HCT116 (cell line): ENCODE results near the gene MIR17HG.

Source experiments
- EZH2 ChIP-seq: fragments of 200-600 bp; sonication (generic); IDR thresholded peaks from 2 replicates; pipeline ENCODE4 v1.6.1; 2017; ENCODE audit warnings: antibody characterized with exemption, mixed run types
- TF ChIP-seq, protein P1 (sequence below), 3 experiments: fragments of 200-600 bp in 1 of 3; sonication (generic) in 1 of 3; IDR thresholded peaks in 2 of 3; conservative IDR thresholded peaks in 1 of 3; 2 replicates each; pipeline ENCODE4 v1.5.1; 2012 to 2017; ENCODE audit warnings: low read depth in 2 of 3, low read length in 2 of 3, antibody characterized with exemption in 1 of 3, borderline replicate concordance in 1 of 3, control low read depth in 1 of 3, mild to moderate bottlenecking in 1 of 3, mixed read lengths in 1 of 3, mixed run types in 1 of 3, moderate library complexity in 1 of 3; ENCODE audit not compliant: insufficient read depth in 1 of 3

DNA sequence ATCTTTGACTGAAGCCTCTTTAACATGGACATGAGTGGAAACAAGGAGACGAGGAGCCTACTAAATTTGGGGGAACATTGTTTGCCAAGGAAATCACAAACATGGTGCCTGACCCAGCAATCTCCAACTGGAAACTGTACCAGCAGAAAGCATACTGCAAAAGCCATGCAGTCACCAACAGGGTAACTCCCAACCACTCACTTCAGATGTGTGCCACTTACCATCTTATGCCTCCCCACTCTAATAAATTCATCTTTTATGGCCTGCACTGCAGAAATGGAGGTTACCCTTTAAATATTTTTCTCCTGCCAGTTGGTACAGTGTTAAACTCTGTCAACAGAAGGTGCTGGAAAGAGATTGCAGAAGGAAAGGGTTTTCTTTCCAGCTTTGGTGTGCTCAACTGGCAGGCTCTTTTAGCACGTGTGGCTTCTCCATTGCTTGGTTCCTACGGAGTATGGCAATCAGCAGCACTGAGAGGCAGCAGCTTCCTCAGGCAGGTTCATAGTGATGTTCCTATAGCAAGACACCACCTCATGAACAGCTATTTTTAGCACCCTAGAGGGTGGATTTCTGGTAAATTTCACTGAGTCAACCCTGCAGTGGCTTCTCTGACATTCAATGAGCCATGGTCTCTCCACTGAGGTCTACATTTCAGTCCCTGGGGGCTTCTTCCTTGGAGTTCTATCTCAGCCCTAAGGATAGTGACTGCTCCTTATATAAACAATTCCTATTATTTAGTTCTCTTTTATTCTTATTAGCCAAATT lies 21.4 kb downstream of the MIR17HG start:
- TF ChIP-seq, protein P1, sequence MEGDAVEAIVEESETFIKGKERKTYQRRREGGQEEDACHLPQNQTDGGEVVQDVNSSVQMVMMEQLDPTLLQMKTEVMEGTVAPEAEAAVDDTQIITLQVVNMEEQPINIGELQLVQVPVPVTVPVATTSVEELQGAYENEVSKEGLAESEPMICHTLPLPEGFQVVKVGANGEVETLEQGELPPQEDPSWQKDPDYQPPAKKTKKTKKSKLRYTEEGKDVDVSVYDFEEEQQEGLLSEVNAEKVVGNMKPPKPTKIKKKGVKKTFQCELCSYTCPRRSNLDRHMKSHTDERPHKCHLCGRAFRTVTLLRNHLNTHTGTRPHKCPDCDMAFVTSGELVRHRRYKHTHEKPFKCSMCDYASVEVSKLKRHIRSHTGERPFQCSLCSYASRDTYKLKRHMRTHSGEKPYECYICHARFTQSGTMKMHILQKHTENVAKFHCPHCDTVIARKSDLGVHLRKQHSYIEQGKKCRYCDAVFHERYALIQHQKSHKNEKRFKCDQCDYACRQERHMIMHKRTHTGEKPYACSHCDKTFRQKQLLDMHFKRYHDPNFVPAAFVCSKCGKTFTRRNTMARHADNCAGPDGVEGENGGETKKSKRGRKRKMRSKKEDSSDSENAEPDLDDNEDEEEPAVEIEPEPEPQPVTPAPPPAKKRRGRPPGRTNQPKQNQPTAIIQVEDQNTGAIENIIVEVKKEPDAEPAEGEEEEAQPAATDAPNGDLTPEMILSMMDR (IDR thresholded peaks at IDR 0.05 in 2 of 3, conservative IDR thresholded peaks at IDR 0.05 in 1 of 3; ENCODE audit: borderline replicate concordance in 1 of 3, insufficient read depth in 1 of 3, low read depth in 2 of 3, low read length in 2 of 3), result no peak
- no peak for TF ChIP-seq EZH2
